ENCODE data around the gene MAP3K14.
A peak's percentile ranks its signal among the peaks of the same experiment; 100 is the strongest.

MAP3K14 gene

DNA sequence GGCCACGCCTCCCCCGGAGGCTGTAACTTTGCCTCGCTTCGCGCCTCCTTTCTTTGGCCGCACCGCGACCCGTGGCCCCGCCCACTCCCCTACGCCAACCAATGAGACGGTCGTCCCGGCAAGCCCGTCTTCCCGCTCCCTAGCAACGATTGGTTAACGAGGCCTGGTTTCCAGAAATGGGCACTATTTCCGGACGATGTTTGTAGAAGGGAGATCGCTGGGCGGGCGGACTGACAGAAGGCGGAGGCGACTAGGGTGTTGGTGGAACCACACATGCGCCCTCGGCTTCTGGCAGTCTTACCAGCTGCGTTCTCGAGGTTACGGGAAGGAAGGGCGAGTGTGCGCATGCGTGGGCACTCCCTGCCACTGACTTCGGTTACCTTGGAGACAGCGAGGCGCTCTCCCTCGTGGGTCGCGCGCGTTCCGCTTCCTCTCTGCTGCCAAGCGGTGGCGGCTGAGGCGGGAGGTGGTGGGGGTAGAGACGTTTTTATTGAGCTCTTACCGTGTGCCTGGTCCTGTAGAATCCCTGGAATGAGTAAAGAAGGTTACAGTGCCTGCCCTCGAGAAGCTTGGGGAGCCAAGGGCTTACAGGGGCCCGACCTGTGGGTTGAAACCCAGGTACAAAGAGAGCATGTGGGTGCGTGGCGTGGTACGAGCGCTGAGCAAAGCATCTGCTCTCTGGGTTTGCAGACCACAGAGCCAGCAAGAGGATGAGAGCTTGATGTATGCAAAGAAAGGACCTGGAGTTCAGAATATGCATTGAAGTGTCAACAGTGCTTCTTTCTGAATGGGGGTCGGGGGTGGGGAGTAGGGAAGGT is 500 bp upstream of the MAP3K14 start:
- DNase-seq (ENCODE audit: low read depth in 2 of 2): peak; percentile 99

GRCh38 chr17:45315648-45316433 is 979 bp downstream of the MAP3K14 start:
- DNase-seq (ENCODE audit: low read depth in 2 of 2): no peak

DNA sequence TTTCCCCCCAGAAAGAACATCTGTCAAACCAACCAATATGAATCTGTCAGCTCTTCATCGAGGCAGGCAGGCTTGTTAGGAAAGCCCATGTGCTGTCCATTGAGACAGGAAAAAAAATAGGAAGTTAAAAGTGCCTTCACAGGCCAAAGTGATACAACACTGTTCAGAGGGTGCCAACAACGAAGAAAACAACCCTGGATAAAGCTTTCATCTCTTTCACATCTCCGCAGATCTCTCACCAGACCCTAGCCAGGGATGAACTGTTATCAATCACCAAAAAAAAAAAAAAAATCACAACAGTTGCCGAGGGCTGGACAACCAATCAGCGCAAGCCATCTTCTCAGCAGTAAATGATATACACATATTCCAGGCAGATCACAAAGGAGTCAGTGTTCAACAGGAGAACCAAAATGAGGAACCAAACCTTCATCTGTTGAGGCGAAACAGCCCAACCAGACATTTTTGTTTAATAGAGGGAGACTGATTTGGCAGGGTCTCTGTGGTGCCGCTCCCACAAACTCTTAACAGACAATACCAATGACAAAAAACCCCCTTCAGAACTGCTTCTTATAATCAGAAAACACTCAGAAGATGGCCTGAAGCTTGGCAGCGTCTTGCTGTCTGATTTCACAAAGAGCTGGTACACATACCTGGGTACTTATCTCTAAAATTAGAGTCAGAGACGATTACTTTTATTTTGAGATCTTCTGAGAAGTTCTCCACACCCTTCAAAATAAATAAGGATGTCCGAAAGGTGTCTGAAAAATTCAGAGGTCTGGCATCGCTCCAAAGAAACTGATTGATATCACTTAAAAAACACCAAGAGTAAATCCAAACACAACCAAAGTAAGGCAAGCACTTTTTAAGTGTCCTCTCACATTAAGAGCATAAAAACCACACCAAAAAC is 1.8 kb downstream of the MAP3K14 start:
- no peak for DNase-seq (ENCODE audit: low read depth in 2 of 2)

DNA sequence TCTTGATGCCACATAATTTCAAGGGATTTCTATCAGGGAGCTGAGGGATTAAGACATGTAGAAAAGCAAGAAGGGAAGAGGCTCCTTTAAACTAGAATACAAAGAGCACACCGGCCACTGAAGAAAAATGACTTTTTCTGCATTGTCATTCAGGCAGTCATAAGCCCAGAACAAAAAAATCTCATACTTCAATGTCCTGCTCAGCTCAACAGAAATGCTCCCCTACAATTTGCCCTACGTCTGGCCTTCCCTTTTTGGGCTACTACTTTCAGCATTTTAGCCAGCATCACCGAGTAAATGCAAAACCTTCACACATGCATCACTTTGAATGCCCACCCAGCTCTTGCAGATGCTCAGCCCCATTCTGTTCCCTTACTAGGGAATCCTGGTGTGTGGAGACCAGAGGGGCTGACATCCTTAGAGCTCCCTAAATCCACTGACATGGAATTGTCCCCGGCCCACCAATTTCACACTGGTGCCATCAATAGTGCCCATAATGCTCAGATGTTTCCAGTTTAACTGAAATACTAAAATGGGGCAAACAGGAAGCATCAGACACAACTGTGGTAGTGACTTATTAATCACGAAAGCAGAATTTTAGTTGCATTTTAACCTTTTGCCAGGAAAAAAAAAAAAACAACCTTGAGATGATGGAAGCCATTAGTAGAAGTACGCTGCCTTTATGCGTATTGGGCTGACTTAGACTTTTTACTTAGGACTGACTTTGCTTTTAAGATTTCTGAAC is 2.7 kb downstream of the MAP3K14 start:
- no peak for DNase-seq (ENCODE audit: low read depth in 2 of 2)

- no peak for DNase-seq (ENCODE audit: low read depth in 2 of 2)
Measured at GRCh38 chr17:45313421-45313771, 3.4 kb downstream of the MAP3K14 start.

DNA sequence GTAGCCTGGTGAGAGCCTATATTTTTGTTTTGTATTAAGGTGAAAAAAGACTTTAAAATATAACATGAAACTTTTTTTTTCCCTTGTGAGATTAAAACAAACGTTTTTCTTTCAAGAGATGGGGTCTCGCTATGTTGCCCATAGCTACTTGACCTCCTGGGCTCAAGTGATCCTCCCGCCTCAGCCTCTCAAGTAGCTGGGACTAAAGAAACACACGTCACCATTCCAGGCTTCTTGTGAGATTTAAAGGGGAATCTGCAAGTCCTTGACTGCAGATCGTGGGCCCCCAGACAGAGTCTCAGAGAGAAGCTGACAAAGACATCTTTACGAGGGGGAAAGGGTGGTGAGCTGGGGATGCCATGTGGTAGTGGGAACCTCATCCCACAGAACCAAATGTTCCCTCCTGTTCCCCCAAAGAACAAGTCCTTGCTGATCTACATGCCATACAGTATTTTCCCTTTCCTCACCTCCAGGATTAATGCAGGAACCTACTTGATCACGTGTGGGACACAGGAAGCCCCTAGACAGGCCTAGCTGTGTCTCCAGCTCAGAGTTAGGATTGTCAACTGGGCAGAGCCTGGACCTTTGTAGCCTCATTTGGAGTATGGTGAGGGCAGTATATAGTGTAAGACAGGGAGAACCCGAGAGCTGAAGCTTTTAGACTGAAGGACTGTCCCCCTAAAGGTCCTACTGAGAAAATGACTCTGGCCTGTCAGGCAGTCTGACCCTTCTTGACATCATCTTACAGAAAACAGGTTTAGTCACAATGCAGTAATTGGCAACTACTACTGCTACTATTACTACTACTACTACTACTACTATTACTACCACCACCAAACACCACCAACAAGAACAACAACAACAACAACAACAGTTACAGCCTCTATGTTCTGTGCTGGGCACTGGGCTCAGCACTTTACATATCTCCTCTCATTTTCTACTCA is 4.1 kb downstream of the MAP3K14 start:
- DNase-seq (ENCODE audit: low read depth in 2 of 2): no peak

GRCh38 chr17:45311760-45312476 is 4.9 kb downstream of the MAP3K14 start:
- DNase-seq (ENCODE audit: low read depth in 2 of 2): peak; percentile 71 to 76

- no peak for DNase-seq (ENCODE audit: low read depth in 2 of 2)
Measured at GRCh38 chr17:45311401-45311759, 5.4 kb downstream of the MAP3K14 start.

GRCh38 chr17:45310380-45311324 is 6.2 kb downstream of the MAP3K14 start:
- DNase-seq (ENCODE audit: low read depth in 2 of 2): no peak

DNA sequence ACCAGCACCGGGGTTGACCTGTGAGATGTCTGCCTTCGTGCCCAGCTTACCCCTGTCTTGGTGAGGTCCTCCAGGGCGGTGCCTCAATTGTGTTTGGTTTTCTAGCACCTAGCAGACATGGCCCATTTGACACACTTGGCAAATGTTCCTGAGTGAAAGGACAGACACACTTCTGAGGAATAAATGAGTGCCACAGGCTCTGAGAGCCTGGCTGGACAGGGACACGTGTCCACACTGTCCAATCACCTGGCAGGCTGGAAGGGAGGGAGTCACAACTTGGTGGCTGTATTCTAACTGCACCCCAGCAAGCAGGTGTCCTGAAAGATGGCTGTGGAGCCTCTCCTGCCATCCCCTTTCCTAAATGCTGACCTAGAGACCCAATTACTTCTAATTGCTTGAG is 7.4 kb downstream of the MAP3K14 start:
- DNase-seq (ENCODE audit: low read depth in 2 of 2): no peak

DNA sequence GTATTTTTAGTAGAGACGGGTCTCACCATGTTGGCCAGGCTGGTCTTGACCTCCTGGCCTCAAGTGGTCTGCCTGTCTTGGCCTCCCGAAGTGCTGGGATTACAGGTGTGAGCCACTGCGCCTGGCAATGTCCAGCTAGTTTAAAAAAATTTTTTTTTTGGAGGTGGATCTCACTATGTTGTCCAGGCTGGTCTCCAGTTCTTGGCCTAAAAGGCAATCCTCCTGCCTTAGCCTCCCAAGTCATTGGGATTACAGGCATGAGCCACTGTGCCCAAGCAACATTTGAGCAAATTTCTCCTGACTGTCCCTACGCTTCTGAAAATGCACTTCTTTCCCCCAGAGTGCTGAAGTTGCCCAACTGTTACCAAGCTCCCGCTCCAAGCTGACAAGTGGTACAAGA is 8.0 kb downstream of the MAP3K14 start:
- no peak for DNase-seq (ENCODE audit: low read depth in 2 of 2)

DNA sequence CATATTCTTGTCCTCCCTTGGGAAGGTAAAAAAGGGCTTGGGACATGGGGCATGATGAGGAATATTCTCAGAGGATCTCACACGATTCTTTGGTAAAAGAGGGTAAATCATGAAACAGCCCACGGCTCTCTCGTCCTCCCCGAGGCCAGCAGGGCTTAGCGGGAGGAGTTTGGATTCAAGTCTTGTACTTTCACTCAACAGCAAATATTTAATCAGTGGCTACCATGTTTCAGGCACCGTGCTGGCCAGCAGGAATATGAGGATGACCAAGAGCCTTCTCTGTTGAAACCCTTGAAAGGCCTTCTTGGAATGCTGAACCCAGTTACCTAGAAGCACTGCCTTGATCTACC is 8.8 kb downstream of the MAP3K14 start:
- no peak for DNase-seq (ENCODE audit: low read depth in 2 of 2)

DNA sequence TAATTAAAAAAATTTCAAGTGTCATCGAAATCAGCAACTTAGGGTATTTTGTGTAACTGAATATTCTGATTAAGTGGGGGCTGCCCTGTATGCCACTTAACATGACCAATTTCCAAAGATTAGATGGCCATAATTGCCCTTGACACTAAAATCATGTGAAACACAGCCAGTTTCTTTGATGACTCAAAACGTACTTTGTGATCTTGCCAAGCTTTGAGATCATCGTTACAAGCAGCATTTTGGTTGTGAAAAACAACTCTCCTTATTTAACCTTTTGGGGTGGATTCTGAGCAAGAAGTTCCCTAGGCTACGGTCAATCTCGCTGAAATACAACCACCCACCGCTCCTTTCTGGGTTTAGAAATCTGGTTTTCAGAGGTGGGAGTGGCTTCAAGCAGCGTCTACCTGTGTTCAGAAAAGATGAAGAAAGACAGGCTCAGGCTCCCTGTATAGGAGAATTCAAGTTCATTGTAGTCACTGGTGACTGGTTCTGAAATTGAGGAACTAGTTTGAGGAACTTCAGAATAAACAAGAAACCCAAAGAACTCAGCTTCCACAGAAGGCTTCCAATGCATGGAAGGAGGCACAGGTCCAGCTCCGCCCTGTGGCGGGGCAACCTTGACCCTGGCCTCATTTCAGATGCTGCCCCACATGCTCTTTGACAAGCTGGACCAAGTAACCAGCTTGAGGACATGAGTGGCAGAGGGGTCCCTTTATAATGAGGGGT is 9.4 kb downstream of the MAP3K14 start:
- DNase-seq (ENCODE audit: low read depth in 2 of 2): peak; percentile 31 to 54

GRCh38 chr17:45306623-45307022 is 10.2 kb downstream of the MAP3K14 start:
- DNase-seq (ENCODE audit: low read depth in 2 of 2): no peak

- no peak for DNase-seq (ENCODE audit: low read depth in 2 of 2)
Measured at GRCh38 chr17:45306094-45306493, 10.7 kb downstream of the MAP3K14 start.

DNA sequence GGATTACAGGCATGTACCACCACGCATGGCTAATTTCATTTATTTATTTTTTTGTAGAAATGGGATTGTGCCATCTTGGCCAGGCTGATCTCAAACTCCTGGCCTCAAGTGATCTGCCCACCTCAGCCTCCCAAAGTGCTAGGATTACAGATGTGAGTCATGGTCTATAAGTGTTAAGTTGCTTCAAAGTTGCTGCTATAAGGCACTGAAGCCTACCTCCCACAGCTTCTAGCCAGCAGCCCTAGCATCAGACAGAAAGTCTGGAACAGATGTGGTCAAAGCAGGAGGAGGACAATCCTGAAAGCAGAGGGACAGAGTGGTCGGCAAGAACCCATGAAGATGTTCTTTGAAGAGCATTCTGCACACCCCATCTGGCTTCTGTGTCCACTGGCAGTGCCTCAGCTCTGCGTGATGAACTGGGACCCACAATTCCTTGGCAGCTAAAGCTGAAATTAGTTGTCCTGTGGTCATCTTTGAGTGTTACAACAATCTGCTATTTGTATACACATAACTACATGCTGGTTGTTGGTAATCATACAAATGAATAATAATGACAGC is 11.2 kb downstream of the MAP3K14 start:
- DNase-seq (ENCODE audit: low read depth in 2 of 2): no peak

GRCh38 chr17:45302649-45303173 is 14.1 kb downstream of the MAP3K14 start:
- DNase-seq (ENCODE audit: low read depth in 2 of 2): peak in 1 of 2 donors; percentile 19
